ENCODE results near the gene BLID. TPM values are rescaled to one million over a fixed set of nuclear protein-coding genes. Genes with fewer than 3 reads are reported as not detected.

BLID gene
- total RNA-seq: 1 to 10 TPM; 1.6 to 2.4 (median 1.7) TPM
- polyA plus RNA-seq: 0.57 TPM
- long read RNA-seq, donor 1: 0 reads
- long read RNA-seq, donor 2: 0 reads
- long read RNA-seq, donor 3: 0 reads
- long read RNA-seq, donor 4: 0 reads

- no peaks in the 10 kb centered on the region for H3K27me3 ChIP-seq (ENCODE audit: control insufficient read depth, insufficient read depth)
- peaks cover 2% of the 10 kb centered on the region for H3K4me1 ChIP-seq (ENCODE audit: control insufficient read depth, insufficient read depth, low read length)
- no peak within 1 kb of the TSS for H3K4me3 ChIP-seq (ENCODE audit: low read length)
- H3K27ac ChIP-seq (ENCODE audit: low read length): no peak within 1 kb of the TSS
- WGBS: 75% methylated on average over 11 of the region's 11 CpGs
- H3K9me3 ChIP-seq (ENCODE audit: control insufficient read depth, low read length): no peaks in the 10 kb centered on the region
- peak; percentile 41 to 44 for ATAC-seq
- intact Hi-C loops (cut with DNase I): no loop called here
- DNase-seq: peak in 1 of 3 donors; percentile 65
Observed at GRCh38 chr11:122115524-122116379, at the start of gene BLID. TSS of gene BLID (minus strand) at chr11:122116215. CDS start at chr11:122115922, 293 bp downstream.

GRCh38 chr11:122163053-122163819, 47.2 kb upstream of the BLID start:
- Histone ChIP-seq H3K4me1 (ENCODE audit: control insufficient read depth, insufficient read depth, low read length) (peaks cover 4% of the 10 kb centered on the region), H3K27ac (ENCODE audit: low read length) (no peak overlapping the region), H3K9me3 (ENCODE audit: control insufficient read depth, low read length) (no peaks in the 10 kb centered on the region), H3K27me3 (ENCODE audit: control insufficient read depth, insufficient read depth) (no peaks in the 10 kb centered on the region), H3K4me3 (ENCODE audit: low read length) (no peak overlapping the region)
- ATAC-seq: no peak
- DNase-seq: no peak
- intact Hi-C loops (cut with DNase I): no loop called here
- 94% methylated on average over 3 of the region's 3 CpGs for whole genome bisulfite sequencing

- no peaks in the 10 kb centered on the region for H3K27me3 ChIP-seq (ENCODE audit: control insufficient read depth, insufficient read depth)
- ATAC-seq: no peak
- no peak overlapping the region for H3K4me3 ChIP-seq (ENCODE audit: low read length)
- no peaks in the 10 kb centered on the region for H3K9me3 ChIP-seq (ENCODE audit: control insufficient read depth, low read length)
- intact Hi-C loops (cut with DNase I): no loop called here
- DNase-seq: no peak
- WGBS: 79% methylated on average over 2 of the region's 2 CpGs
- peaks cover 4% of the 10 kb centered on the region for H3K4me1 ChIP-seq (ENCODE audit: control insufficient read depth, insufficient read depth, low read length)
- no peak overlapping the region for H3K27ac ChIP-seq (ENCODE audit: low read length)
Observed at GRCh38 chr11:122162095-122162494, 46.1 kb upstream of the BLID start.

GRCh38 chr11:122160841-122161590, 45.0 kb upstream of the BLID start:
- no peaks in the 10 kb centered on the region for H3K27me3 ChIP-seq (ENCODE audit: control insufficient read depth, insufficient read depth)
- peaks cover 8% of the 10 kb centered on the region for H3K4me1 ChIP-seq (ENCODE audit: control insufficient read depth, insufficient read depth, low read length)
- no peak overlapping the region for H3K4me3 ChIP-seq (ENCODE audit: low read length)
- DNase-seq: no peak
- intact Hi-C loops (cut with DNase I): no loop called here
- ATAC-seq: no peak
- WGBS: 86% methylated on average over 6 of the region's 6 CpGs
- H3K9me3 ChIP-seq (ENCODE audit: control insufficient read depth, low read length): no peaks in the 10 kb centered on the region
- no peak overlapping the region for H3K27ac ChIP-seq (ENCODE audit: low read length)

- Histone ChIP-seq H3K27ac (ENCODE audit: low read length) (peak overlapping the region; percentile 19), H3K4me3 (ENCODE audit: low read length) (no peak overlapping the region), H3K4me1 (ENCODE audit: control insufficient read depth, insufficient read depth, low read length) (peaks cover 8% of the 10 kb centered on the region)
Observed at GRCh38 chr11:122159861-122160260, 43.8 kb upstream of the BLID start.

GRCh38 chr11:122159173-122159721, 43.2 kb upstream of the BLID start:
- Histone ChIP-seq H3K4me3 (ENCODE audit: low read length) (no peak overlapping the region), H3K27ac (ENCODE audit: low read length) (peak overlapping the region; percentile 25), H3K4me1 (ENCODE audit: control insufficient read depth, insufficient read depth, low read length) (peaks cover 8% of the 10 kb centered on the region), H3K9me3 (ENCODE audit: control insufficient read depth, low read length) (no peaks in the 10 kb centered on the region), H3K27me3 (ENCODE audit: control insufficient read depth, insufficient read depth) (no peaks in the 10 kb centered on the region)
- peak; percentile 40 to 52 for ATAC-seq
- peak; percentile 21 to 62 (median 38) for DNase-seq
- intact Hi-C loops (cut with DNase I): no loop called here
- WGBS: 32% methylated on average over 12 of the region's 12 CpGs

More at GRCh38 chr11:122159861-122160260, 43.8 kb upstream of the BLID start:
- intact Hi-C loops (cut with DNase I): no loop called here
- H3K27me3 ChIP-seq (ENCODE audit: control insufficient read depth, insufficient read depth): no peaks in the 10 kb centered on the region
- DNase-seq (peak in 1 of 3 donors; percentile 20), ATAC-seq (no peak)
- H3K9me3 ChIP-seq (ENCODE audit: control insufficient read depth, low read length): no peaks in the 10 kb centered on the region
- 77% methylated on average over 2 of the region's 2 CpGs for WGBS

- no peaks in the 10 kb centered on the region for H3K27me3 ChIP-seq (ENCODE audit: control insufficient read depth, insufficient read depth)
- no peak overlapping the region for H3K27ac ChIP-seq (ENCODE audit: low read length)
- WGBS: 57% methylated on average over 4 of the region's 4 CpGs
- peaks cover 8% of the 10 kb centered on the region for H3K4me1 ChIP-seq (ENCODE audit: control insufficient read depth, insufficient read depth, low read length)
- intact Hi-C loops (cut with DNase I): no loop called here
- ATAC-seq: no peak
- DNase-seq: no peak
- H3K4me3 ChIP-seq (ENCODE audit: low read length): peak overlapping the region; percentile 65
- no peaks in the 10 kb centered on the region for H3K9me3 ChIP-seq (ENCODE audit: control insufficient read depth, low read length)
Observed at GRCh38 chr11:122158171-122158570, 42.2 kb upstream of the BLID start.

GRCh38 chr11:122157653-122158161, 41.7 kb upstream of the BLID start:
- DNase-seq (no peak), ATAC-seq (peak in 1 of 2 donors; percentile 33)
- intact Hi-C loops (cut with DNase I): no loop called here
- 33% methylated on average over 4 of the region's 4 CpGs for WGBS
- H3K9me3 ChIP-seq (ENCODE audit: control insufficient read depth, low read length): no peaks in the 10 kb centered on the region
- no peak overlapping the region for H3K27ac ChIP-seq (ENCODE audit: low read length)
- H3K4me3 ChIP-seq (ENCODE audit: low read length): peak overlapping the region; percentile 65
- H3K27me3 ChIP-seq (ENCODE audit: control insufficient read depth, insufficient read depth): no peaks in the 10 kb centered on the region
- H3K4me1 ChIP-seq (ENCODE audit: control insufficient read depth, insufficient read depth, low read length): peaks cover 8% of the 10 kb centered on the region

- Histone ChIP-seq H3K4me3 (ENCODE audit: low read length) (peak overlapping the region; percentile 65), H3K9me3 (ENCODE audit: control insufficient read depth, low read length) (no peaks in the 10 kb centered on the region), H3K27ac (ENCODE audit: low read length) (peak overlapping the region; percentile 85), H3K27me3 (ENCODE audit: control insufficient read depth, insufficient read depth) (no peaks in the 10 kb centered on the region), H3K4me1 (ENCODE audit: control insufficient read depth, insufficient read depth, low read length) (peaks cover 8% of the 10 kb centered on the region)
- WGBS: 41% methylated on average over 7 of the region's 7 CpGs
- intact Hi-C loops (cut with DNase I): no loop called here
- ATAC-seq (peak; percentile 57 to 80), DNase-seq (peak; percentile 36 to 56 (median 37))
Observed at GRCh38 chr11:122156940-122157382, 40.9 kb upstream of the BLID start.

Data from right cardiac atrium (tissue), 5 donors.